GM06990 (cell line): Measurements from ENCODE around the gene ARID1B.

Source experiments
- DNase-seq: peaks from one replicate; pipeline ENCODE4 v3.0.0-alpha.2; 2011; ENCODE audit not compliant: insufficient read length; ENCODE audit errors: extremely low read depth
- H3K27me3 ChIP-seq: replicated peaks from 2 replicates; pipeline ENCODE4 v1.6.0; 2011; ENCODE audit warnings: low read length; ENCODE audit not compliant: control insufficient read depth, insufficient read depth
- H3K36me3 ChIP-seq: 2 replicates; pipeline ENCODE4 v1.5.1; 2011; ENCODE audit warnings: low read length; ENCODE audit not compliant: control insufficient read depth, insufficient read depth
- H3K4me3 ChIP-seq: replicated peaks from 2 replicates; pipeline ENCODE4 v1.5.1; 2011; ENCODE audit warnings: low read depth, mild to moderate bottlenecking, control low read depth, low read length
- TF ChIP-seq, protein P1 (sequence below): IDR thresholded peaks from 2 replicates; pipeline ENCODE4 v1.5.1; 2011; ENCODE audit warnings: low read length, control low read depth, mild to moderate bottlenecking, inconsistent platforms; ENCODE audit not compliant: insufficient read depth, poor library complexity, severe bottlenecking

Gene ARID1B

DNA sequence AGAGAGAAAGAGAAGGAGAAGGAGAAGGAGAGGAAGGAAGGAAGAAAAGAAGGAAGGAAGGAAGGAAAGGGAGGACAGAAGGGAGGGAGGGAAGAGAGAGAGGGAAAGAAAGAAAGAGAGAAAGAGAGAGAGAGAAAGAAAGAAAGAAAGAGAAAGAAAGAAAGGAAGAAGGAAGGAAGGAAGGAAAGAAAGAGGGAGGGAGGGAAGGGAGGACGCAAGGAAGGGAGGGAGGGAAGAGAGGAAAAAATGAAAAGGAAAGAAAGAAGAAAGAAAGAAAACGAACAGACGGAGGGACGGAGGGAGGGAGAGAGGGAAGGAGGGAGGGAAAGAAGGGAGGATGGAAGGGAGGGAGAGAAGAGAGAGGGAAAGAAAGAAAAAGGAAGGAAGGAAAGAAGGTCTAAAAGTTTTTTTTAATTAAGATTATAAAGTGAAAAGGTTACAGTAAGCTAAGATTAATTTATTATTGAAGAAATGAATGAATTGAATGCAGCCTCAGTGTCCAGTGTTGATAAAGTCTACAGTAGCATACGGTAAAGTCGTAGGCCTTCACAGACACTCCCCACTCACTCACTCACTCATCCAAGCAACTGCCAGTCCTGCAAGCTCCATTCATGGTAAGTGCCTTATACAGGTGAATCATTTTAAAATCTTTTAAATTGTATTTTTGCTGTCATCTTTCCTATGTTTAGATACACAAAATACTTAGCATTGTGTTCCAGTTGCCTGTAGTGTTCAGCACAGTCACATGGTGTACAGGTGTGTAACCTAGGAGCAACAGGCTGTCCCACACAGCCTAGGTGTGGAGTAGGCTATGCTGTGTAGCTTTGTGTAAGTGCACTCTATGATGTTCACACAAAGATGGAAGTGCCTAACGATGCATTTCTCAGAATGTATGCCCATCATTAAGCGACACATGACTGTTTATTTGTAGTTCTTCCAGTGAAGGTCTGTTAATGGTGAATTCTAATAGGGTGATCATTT lies 20.3 kb upstream of the ARID1B start:
- TF ChIP-seq, protein P1, sequence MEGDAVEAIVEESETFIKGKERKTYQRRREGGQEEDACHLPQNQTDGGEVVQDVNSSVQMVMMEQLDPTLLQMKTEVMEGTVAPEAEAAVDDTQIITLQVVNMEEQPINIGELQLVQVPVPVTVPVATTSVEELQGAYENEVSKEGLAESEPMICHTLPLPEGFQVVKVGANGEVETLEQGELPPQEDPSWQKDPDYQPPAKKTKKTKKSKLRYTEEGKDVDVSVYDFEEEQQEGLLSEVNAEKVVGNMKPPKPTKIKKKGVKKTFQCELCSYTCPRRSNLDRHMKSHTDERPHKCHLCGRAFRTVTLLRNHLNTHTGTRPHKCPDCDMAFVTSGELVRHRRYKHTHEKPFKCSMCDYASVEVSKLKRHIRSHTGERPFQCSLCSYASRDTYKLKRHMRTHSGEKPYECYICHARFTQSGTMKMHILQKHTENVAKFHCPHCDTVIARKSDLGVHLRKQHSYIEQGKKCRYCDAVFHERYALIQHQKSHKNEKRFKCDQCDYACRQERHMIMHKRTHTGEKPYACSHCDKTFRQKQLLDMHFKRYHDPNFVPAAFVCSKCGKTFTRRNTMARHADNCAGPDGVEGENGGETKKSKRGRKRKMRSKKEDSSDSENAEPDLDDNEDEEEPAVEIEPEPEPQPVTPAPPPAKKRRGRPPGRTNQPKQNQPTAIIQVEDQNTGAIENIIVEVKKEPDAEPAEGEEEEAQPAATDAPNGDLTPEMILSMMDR, result no peak
- no peaks in the 10 kb centered on the region for H3K36me3 ChIP-seq
- H3K27me3 ChIP-seq, result no peaks in the 10 kb centered on the region
- no peak for DNase-seq
- no peak overlapping the region for H3K4me3 ChIP-seq

DNA sequence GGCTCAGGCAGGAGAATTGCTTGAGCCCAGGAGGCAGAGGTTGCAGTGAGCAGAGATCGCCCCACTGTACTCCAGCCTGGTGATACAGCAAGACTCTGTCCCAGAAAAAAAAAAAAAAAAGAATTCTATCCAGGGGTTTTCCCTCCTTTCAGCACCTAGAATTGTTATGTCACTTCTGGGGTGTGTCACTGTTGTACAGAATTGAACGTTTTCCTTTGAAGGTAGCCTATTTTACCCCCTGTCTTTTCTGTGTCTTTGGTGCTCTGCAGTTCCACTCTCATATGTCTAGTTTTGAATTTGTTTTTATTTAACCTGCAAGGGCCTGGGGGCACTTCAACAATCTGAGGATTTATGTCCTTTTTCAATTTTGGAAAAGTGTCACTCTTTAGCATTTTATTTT lies 19.3 kb upstream of the ARID1B start:
- no peak for DNase-seq
- H3K4me3 ChIP-seq, result no peak overlapping the region
- H3K36me3 ChIP-seq, result no peaks in the 10 kb centered on the region
- TF ChIP-seq, protein P1, result no peak
- no peaks in the 10 kb centered on the region for H3K27me3 ChIP-seq

DNA sequence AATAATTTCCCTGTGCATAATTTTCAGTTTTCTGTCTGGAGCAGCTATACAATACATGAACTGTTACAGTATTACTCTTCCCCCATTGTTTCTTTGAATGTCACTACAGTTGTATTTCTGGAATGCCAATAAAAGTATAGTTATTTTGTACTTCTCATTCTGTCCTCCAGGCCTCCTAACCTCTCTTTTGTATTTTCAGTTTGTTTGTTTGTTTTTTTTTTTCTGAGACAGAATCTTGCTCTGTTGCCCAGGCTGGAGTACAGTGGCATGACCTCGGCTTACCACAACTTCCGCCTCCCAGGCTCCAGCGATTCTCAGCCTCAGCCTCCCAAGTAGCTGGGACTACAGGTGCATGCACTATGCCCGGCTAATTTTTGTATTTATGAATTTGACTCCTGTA lies 16.8 kb upstream of the ARID1B start:
- DNase-seq, result no peak
- Histone ChIP-seq H3K36me3 (no peaks in the 10 kb centered on the region), H3K27me3 (no peaks in the 10 kb centered on the region), H3K4me3 (no peak overlapping the region)
- TF ChIP-seq, protein P1, result no peak

DNA sequence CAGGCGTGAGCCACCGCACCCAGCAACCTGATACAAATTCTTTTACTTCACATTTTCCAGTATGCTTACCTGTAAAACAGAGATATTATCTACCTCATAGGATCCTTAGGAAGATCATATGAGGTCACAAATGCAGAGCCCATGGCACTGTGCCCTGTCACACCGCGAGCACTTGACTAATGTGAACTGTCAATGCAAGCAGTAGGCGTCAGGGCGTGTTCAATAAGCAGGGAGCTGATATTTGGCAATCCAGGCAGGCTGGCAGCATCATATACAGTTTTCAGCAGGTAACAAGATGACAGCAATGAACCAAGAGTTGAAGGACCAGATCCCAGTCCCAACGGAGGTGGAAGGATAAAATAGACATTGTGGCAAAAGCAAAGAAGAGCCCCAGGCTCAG lies 14.6 kb upstream of the ARID1B start:
- TF ChIP-seq, protein P1, result no peak
- Histone ChIP-seq H3K36me3 (no peaks in the 10 kb centered on the region), H3K27me3 (no peaks in the 10 kb centered on the region), H3K4me3 (no peak overlapping the region)
- no peak for DNase-seq

DNA sequence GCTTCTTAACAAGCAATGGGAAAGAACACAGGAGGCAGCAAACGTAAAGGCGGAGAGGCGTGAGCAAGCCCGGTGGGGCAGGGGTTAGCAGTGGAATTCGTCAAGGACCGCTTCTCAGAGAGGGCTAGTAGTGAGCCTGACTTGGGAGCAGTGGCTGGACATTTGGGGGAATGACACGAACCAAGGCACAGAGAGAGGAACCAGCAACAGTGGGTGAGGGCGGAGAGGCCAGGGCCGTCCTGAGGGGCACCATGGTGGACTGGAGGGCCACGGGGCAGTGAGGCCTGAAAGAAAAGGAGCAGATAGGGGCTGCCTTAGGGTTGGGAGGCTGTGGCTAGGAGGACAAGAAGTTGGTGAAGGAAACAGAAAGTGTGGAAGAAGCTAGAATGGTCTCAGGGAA lies 12.1 kb upstream of the ARID1B start:
- no peak overlapping the region for H3K4me3 ChIP-seq
- TF ChIP-seq, protein P1, result no peak

More for the DNA sequence above, 12.1 kb upstream of the ARID1B start:
- Histone ChIP-seq H3K27me3 (no peaks in the 10 kb centered on the region), H3K36me3 (no peaks in the 10 kb centered on the region)
- DNase-seq, result no peak
